GM12892 (cell line): ENCODE data around the gene PC.

Experiments
- POLR2A ChIP-seq: IDR thresholded peaks from 2 replicates; pipeline ENCODE4 v1.6.1; 2011; ENCODE audit warnings: low read depth, low read length, control low read depth
- TAF1 ChIP-seq: IDR thresholded peaks from 2 replicates; pipeline ENCODE4 v1.6.1; 2011; ENCODE audit warnings: low read depth, mild to moderate bottlenecking, control low read depth, low read length, borderline replicate concordance

DNA sequence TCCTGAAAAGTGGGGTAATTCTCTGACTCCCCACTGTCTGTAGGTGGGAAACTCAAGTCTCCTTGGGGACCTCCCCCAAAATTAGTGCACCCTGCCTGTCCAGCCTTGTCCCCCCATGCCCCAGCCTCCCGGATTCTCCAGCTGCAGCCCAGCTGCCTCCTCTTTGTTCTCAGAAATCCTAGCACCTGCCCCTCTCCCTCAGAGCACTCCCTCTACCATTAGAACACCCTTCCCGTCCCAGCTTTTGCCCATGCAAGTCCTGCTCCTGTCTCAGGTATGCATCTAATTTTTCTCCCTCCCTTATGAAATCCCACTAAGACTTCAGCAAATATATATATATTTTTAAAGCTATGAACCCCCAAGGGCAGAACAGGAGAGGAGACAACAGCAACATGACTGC, 64.0 kb downstream of the PC start:
- TF ChIP-seq POLR2A (no peak), TAF1 (no peak)
